H9 (cell line): ENCODE measurements around the gene IL20RA. TPM values are rescaled to one million over a fixed set of nuclear protein-coding genes. Genes with fewer than 3 reads are reported as not detected.

Experiments
- DNase-seq: peaks from one replicate; pipeline ENCODE4 v3.0.0-alpha.2; 2017
- H2AFZ ChIP-seq: one replicate; pipeline ENCODE4 v1.6.1; 2013; ENCODE audit warnings: mild to moderate bottlenecking, low read length, control low read depth, moderate library complexity
- H2AK5ac ChIP-seq: 2 replicates; pipeline ENCODE4 v1.6.1; 2013; ENCODE audit warnings: low read length, control low read depth, mixed read lengths; ENCODE audit not compliant: insufficient read length
- H2BK120ac ChIP-seq: one replicate; pipeline ENCODE4 v1.6.1; 2013; ENCODE audit warnings: low read depth, mild to moderate bottlenecking, low read length, control low read depth, inconsistent platforms; ENCODE audit not compliant: poor library complexity, severe bottlenecking
- H2BK12ac ChIP-seq: 2 replicates; pipeline ENCODE4 v1.6.1; 2013; ENCODE audit warnings: low read length, control low read depth, mixed read lengths, low read depth; ENCODE audit not compliant: insufficient read length
- H2BK15ac ChIP-seq: 2 replicates; pipeline ENCODE4 v1.6.1; 2013; ENCODE audit warnings: low read depth, low read length, control low read depth
- H2BK20ac ChIP-seq: one replicate; pipeline ENCODE4 v1.6.1; 2013; ENCODE audit warnings: low read depth, mild to moderate bottlenecking, low read length, control low read depth, inconsistent platforms; ENCODE audit not compliant: poor library complexity, severe bottlenecking
- H2BK5ac ChIP-seq: 2 replicates; pipeline ENCODE4 v1.6.1; 2013; ENCODE audit warnings: low read length, control low read depth, mixed read lengths; ENCODE audit not compliant: insufficient read length
- H3K14ac ChIP-seq: 2 replicates; pipeline ENCODE4 v1.6.1; 2013; ENCODE audit warnings: low read length, control low read depth; ENCODE audit not compliant: insufficient read depth
- H3K18ac ChIP-seq: 2 replicates; pipeline ENCODE4 v1.6.1; 2013; ENCODE audit warnings: low read depth, mild to moderate bottlenecking, mixed read lengths, low read length, control low read depth; ENCODE audit not compliant: insufficient read length
- H3K23ac ChIP-seq: 2 replicates; pipeline ENCODE4 v1.6.1; 2013; ENCODE audit warnings: low read length, control low read depth, mixed read lengths, low read depth; ENCODE audit not compliant: insufficient read length
- H3K23me2 ChIP-seq: 2 replicates; pipeline ENCODE4 v1.6.1; 2013; ENCODE audit warnings: low read depth, mild to moderate bottlenecking, mixed read lengths, low read length, control low read depth; ENCODE audit not compliant: insufficient read length, poor library complexity, severe bottlenecking
- H3K27ac ChIP-seq: 2 replicates; pipeline ENCODE4 v1.5.1; 2013; ENCODE audit warnings: low read length, control low read depth, mixed read lengths, low read depth; ENCODE audit not compliant: insufficient read length
- H3K27me3 ChIP-seq: 2 replicates; pipeline ENCODE4 v1.6.1; 2013; ENCODE audit warnings: low read length, control low read depth, inconsistent platforms; ENCODE audit not compliant: insufficient read depth
- H3K4ac ChIP-seq: 2 replicates; pipeline ENCODE4 v1.6.1; 2013; ENCODE audit warnings: low read depth, mild to moderate bottlenecking, control low read depth, inconsistent platforms, low read length, moderate library complexity
- H3K4me1 ChIP-seq: 2 replicates; pipeline ENCODE4 v1.6.1; 2013; ENCODE audit warnings: low read length, control low read depth, inconsistent platforms; ENCODE audit not compliant: insufficient read depth
- H3K4me2 ChIP-seq: 2 replicates; pipeline ENCODE4 v1.6.1; 2013; ENCODE audit warnings: low read length, control low read depth, mixed read lengths; ENCODE audit not compliant: insufficient read length, insufficient read depth
- H3K56ac ChIP-seq: 2 replicates; pipeline ENCODE4 v1.6.1; 2013; ENCODE audit warnings: low read depth, mild to moderate bottlenecking, mixed read lengths, low read length, control low read depth; ENCODE audit not compliant: insufficient read length
- H3K79me1 ChIP-seq: 2 replicates; pipeline ENCODE4 v1.6.1; 2013; ENCODE audit warnings: low read depth, mild to moderate bottlenecking, moderate library complexity, low read length, control low read depth, inconsistent platforms; ENCODE audit not compliant: insufficient read depth, poor library complexity, severe bottlenecking
- H3K79me2 ChIP-seq: 2 replicates; pipeline ENCODE4 v1.6.1; 2013; ENCODE audit warnings: low read length, control low read depth, inconsistent platforms; ENCODE audit not compliant: insufficient read depth
- H3K9ac ChIP-seq: 2 replicates; pipeline ENCODE4 v1.6.1; 2013; ENCODE audit warnings: low read length, control low read depth, mixed read lengths; ENCODE audit not compliant: insufficient read length; ENCODE audit errors: extremely low read depth
- H3K9me3 ChIP-seq: one replicate; pipeline ENCODE4 v1.6.1; 2013; ENCODE audit warnings: low read depth, low read length, inconsistent platforms; ENCODE audit not compliant: control insufficient read depth
- H3T11ph ChIP-seq: one replicate; pipeline ENCODE4 v1.6.1; 2013; ENCODE audit warnings: mild to moderate bottlenecking, low read length, control low read depth, inconsistent platforms
- H4K20me1 ChIP-seq: one replicate; pipeline ENCODE4 v1.6.1; 2013; ENCODE audit not compliant: control insufficient read depth, insufficient read length, insufficient read depth
- H4K5ac ChIP-seq: 2 replicates; pipeline ENCODE4 v1.6.1; 2013; ENCODE audit warnings: low read depth, mild to moderate bottlenecking, mixed read lengths, low read length, control low read depth; ENCODE audit not compliant: insufficient read length
- H4K8ac ChIP-seq: replicated peaks from 2 replicates; pipeline ENCODE4 v1.6.1; 2013; ENCODE audit warnings: low read length, control low read depth, mixed read lengths, low read depth; ENCODE audit not compliant: insufficient read length
- H4K91ac ChIP-seq: 2 replicates; pipeline ENCODE4 v1.6.1; 2013; ENCODE audit warnings: low read depth, mild to moderate bottlenecking, moderate library complexity, mixed read lengths, low read length, control low read depth; ENCODE audit not compliant: insufficient read length
- H3K27ac Mint-ChIP-seq, 3 experiments: 2 replicates in 2 of 3; 3 replicates in 1 of 3; pipeline ENCODE4 v1.8.0; 2020 to 2021; ENCODE audit warnings: mixed read lengths in 3 of 3, mild to moderate bottlenecking in 1 of 3, moderate library complexity in 1 of 3
- H3K27me3 Mint-ChIP-seq: 2 replicates; pipeline ENCODE4 v1.8.0; 2021; ENCODE audit warnings: low read depth, mild to moderate bottlenecking, moderate library complexity, mixed read lengths
- H3K36me3 Mint-ChIP-seq, 3 experiments: 2 replicates in 2 of 3; 3 replicates in 1 of 3; pipeline ENCODE4 v1.8.0; 2020 to 2021; ENCODE audit warnings: low read depth in 3 of 3, mixed read lengths in 3 of 3; ENCODE audit not compliant: insufficient read depth in 1 of 3
- H3K4me1 Mint-ChIP-seq, 2 experiments: 2 replicates each; pipeline ENCODE4 v1.8.0; 2020; ENCODE audit warnings: mixed read lengths in 2 of 2
- H3K4me3 Mint-ChIP-seq, 2 experiments: 2 replicates in 1 of 2; 3 replicates in 1 of 2; pipeline ENCODE4 v1.8.0; 2020 to 2021; ENCODE audit warnings: mild to moderate bottlenecking in 2 of 2, mixed read lengths in 2 of 2, moderate library complexity in 1 of 2
- H3K9me3 Mint-ChIP-seq, 2 experiments: 2 replicates in 1 of 2; 3 replicates in 1 of 2; pipeline ENCODE4 v1.8.0; 2020; ENCODE audit warnings: mild to moderate bottlenecking in 2 of 2, mixed read lengths in 2 of 2, moderate library complexity in 1 of 2
- CTCF ChIP-seq: fragments of 200-600 bp; sonication (generic); conservative IDR thresholded peaks from 3 replicates; pipeline ENCODE4 v1.8.0; 2021; ENCODE audit warnings: antibody characterized with exemption, mild to moderate bottlenecking
- WGBS: extraction: QIAGEN DNeasy Blood & Tissue Kit; methylation state at CpG from one replicate; pipeline ENCODE4 v1.1.7; 2013; ENCODE audit warnings: missing lambda C conversion rate, low lambda C conversion rate, mixed read lengths; ENCODE audit not compliant: insufficient read length; ENCODE audit errors: extremely low coverage; 5-methylcytosine and 5-hydroxymethylcytosine counted together
- total RNA-seq: library from RNA; stranded (reverse); gene quantifications from 2 replicates; pipeline ENCODE4 v1.2.1, GENCODE V29; 2021

IL20RA gene
- total RNA-seq, 1 experiment from 2014 or later = 0.74 TPM

- H2BK20ac ChIP-seq = no peak overlapping the region
- no peak overlapping the region for H3K23ac ChIP-seq
- no peak overlapping the region for H2AFZ ChIP-seq
- no peak overlapping the region for H2BK12ac ChIP-seq
- no peak overlapping the region for H3T11ph ChIP-seq
- no peaks in the 10 kb centered on the region for H3K9me3 ChIP-seq
- no peak overlapping the region for H3K27ac Mint-ChIP-seq
- H3K23me2 ChIP-seq = no peaks in the 10 kb centered on the region
- no peak overlapping the region for H2BK5ac ChIP-seq
- no peak overlapping the region for H3K27ac ChIP-seq
- no peak overlapping the region for H3K9ac ChIP-seq
- H3K79me2 ChIP-seq = no peaks in the 10 kb centered on the region
- H3K4me1 Mint-ChIP-seq = peaks cover 0 to 7% of the 10 kb centered on the region in 2 experiments; a peak in 2 of 4 replicates
- H3K14ac ChIP-seq = no peak overlapping the region
- H3K56ac ChIP-seq = no peak overlapping the region
- DNase-seq = no peak
- H3K27me3 ChIP-seq = no peaks in the 10 kb centered on the region
- H3K27me3 Mint-ChIP-seq = no peaks in the 10 kb centered on the region; the same call in 1 of the 2 replicates
- no peak for TF ChIP-seq CTCF
- no peak overlapping the region for H2BK120ac ChIP-seq
- no peak overlapping the region for H4K91ac ChIP-seq
- no peak overlapping the region for H3K4ac ChIP-seq
- H2BK15ac ChIP-seq = no peak overlapping the region
- H3K4me3 Mint-ChIP-seq = no peak overlapping the region
- H3K9me3 Mint-ChIP-seq = no peaks in the 10 kb centered on the region
- H4K20me1 ChIP-seq = no peaks in the 10 kb centered on the region
- peaks cover 3% of the 10 kb centered on the region for H3K4me1 ChIP-seq
- H3K4me2 ChIP-seq = no peak overlapping the region
- no peak overlapping the region for H2AK5ac ChIP-seq
- H4K5ac ChIP-seq = no peak overlapping the region
- no peak overlapping the region for H3K18ac ChIP-seq
- H3K36me3 Mint-ChIP-seq = peaks cover 0 to 3% (median 0%) of the 10 kb centered on the region in 3 experiments; a peak in 2 of 7 replicates
- H4K8ac ChIP-seq = no peak overlapping the region
- WGBS = no CpG with 5 or more reads among the region's 7 CpGs
- no peaks in the 10 kb centered on the region for H3K79me1 ChIP-seq
Observed at GRCh38 chr6:136968837-136969236, 75.9 kb downstream of the IL20RA start.
